ENCODE measurements around the gene IFITM5.

DNA sequence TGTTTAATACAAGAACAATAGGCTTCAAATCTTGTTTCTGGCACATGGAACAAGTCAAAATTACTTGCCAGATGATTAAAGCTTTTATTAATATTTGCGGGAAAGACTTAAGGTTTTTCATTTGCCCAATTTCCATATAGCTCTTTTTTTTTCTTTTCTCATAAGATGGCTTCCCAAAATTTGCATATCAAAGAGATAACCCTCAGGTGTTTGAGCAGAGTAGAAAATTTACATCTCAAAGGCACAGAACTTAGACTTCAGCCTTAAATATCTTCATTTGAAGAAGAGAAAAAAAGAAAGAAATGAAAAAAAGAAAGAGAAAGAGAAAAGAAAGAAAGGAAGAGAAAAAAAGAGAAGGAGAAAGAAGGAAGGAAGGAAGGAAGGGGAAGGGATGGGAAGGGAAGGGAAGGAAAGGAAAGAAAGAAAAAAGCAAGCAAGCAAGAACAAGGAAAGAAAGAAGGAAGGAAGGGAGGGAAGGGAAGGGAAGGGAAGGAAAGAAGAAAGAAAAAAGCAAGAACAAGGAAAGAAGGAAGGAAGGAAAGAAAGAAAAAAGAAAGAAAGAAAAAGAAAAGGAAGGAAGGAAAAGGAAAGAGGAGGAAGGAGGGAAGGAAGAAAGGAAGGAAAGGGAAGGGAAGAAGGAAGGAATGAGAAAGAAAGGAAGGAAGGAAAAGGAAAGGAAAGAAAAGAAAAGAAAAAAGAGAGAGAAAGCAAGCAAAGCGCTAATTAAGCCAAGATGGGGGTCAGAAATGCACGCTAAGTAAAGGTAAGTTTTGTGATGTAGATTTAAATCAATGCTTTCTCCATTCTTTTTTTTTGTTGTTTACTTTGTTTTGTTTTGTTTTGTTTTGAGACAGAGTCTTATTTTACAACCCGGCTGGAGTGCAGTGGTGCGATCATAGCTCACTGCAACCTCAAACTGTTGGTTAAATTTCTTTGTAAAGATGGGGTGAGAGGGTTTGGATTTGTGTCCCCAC, 41.5 kb upstream of the IFITM5 start:
- TF ChIP-seq POLR2AphosphoS5 (IDR thresholded peaks at IDR 0.05; ENCODE audit: low read depth, low read length) (no peak), TAF1 (IDR thresholded peaks at IDR 0.05; ENCODE audit: borderline replicate concordance, insufficient read depth, low read length) (no peak), SIN3A (IDR thresholded peaks at IDR 0.05; ENCODE audit: borderline replicate concordance, insufficient read depth, low read length) (no peak), FOXP2 (optimal IDR thresholded peaks at IDR 0.05; ENCODE audit: borderline replicate concordance, extremely low read depth, extremely low read length, insufficient read depth) (no peak)
- TF ChIP-seq, protein P1, sequence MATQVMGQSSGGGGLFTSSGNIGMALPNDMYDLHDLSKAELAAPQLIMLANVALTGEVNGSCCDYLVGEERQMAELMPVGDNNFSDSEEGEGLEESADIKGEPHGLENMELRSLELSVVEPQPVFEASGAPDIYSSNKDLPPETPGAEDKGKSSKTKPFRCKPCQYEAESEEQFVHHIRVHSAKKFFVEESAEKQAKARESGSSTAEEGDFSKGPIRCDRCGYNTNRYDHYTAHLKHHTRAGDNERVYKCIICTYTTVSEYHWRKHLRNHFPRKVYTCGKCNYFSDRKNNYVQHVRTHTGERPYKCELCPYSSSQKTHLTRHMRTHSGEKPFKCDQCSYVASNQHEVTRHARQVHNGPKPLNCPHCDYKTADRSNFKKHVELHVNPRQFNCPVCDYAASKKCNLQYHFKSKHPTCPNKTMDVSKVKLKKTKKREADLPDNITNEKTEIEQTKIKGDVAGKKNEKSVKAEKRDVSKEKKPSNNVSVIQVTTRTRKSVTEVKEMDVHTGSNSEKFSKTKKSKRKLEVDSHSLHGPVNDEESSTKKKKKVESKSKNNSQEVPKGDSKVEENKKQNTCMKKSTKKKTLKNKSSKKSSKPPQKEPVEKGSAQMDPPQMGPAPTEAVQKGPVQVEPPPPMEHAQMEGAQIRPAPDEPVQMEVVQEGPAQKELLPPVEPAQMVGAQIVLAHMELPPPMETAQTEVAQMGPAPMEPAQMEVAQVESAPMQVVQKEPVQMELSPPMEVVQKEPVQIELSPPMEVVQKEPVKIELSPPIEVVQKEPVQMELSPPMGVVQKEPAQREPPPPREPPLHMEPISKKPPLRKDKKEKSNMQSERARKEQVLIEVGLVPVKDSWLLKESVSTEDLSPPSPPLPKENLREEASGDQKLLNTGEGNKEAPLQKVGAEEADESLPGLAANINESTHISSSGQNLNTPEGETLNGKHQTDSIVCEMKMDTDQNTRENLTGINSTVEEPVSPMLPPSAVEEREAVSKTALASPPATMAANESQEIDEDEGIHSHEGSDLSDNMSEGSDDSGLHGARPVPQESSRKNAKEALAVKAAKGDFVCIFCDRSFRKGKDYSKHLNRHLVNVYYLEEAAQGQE (IDR thresholded peaks at IDR 0.05; ENCODE audit: insufficient read depth in 1 of 2, low read depth in 2 of 2, low read length in 2 of 2) = no peak

All from PFSK-1 (cell line).